Astrocyte (in vitro differentiated cells and primary cell): ENCODE results near the gene SCGB1C1.

Source experiments
- EZH2 ChIP-seq: IDR thresholded peaks from 2 replicates; pipeline ENCODE4 v1.6.1; 2012; ENCODE audit warnings: mild to moderate bottlenecking, low read length, inconsistent platforms; ENCODE audit not compliant: insufficient read depth
- TF ChIP-seq, protein P1 (sequence below): IDR thresholded peaks from 2 replicates; pipeline ENCODE4 v1.5.1; 2011; ENCODE audit warnings: low read depth, mild to moderate bottlenecking, inconsistent platforms, low read length, moderate library complexity; ENCODE audit not compliant: insufficient read depth

DNA sequence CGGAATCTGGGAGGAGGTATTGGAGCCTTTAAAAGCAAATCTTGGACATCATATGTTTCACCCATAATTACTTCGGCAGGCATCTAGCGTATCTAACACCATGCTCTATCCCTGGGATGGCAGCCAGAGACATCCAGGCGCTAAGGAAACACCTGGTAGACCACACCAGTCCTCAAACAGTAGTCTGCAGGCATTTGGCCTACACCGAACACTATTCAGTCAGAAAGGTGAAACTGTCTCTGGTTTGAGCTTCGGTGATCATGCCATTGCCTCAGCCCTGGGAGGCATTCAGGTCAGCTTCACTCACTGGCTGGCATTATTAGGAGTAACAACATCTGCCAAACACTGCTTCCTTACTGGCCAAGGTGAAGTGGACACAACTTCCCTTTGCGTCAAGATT is 31.5 kb downstream of the SCGB1C1 start:
- TF ChIP-seq, protein P1, sequence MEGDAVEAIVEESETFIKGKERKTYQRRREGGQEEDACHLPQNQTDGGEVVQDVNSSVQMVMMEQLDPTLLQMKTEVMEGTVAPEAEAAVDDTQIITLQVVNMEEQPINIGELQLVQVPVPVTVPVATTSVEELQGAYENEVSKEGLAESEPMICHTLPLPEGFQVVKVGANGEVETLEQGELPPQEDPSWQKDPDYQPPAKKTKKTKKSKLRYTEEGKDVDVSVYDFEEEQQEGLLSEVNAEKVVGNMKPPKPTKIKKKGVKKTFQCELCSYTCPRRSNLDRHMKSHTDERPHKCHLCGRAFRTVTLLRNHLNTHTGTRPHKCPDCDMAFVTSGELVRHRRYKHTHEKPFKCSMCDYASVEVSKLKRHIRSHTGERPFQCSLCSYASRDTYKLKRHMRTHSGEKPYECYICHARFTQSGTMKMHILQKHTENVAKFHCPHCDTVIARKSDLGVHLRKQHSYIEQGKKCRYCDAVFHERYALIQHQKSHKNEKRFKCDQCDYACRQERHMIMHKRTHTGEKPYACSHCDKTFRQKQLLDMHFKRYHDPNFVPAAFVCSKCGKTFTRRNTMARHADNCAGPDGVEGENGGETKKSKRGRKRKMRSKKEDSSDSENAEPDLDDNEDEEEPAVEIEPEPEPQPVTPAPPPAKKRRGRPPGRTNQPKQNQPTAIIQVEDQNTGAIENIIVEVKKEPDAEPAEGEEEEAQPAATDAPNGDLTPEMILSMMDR: no peak
- TF ChIP-seq EZH2: no peak
